ENCODE results near the gene ST13. TPM values are rescaled to one million over a fixed set of nuclear protein-coding genes. Genes with fewer than 3 reads are reported as not detected.
"Not testable (repeated sequence)": the region's sequence is repeated elsewhere in the genome, so short reads cannot be mapped to it uniquely, and the experiment has no call there.

Gene ST13
- total and polyA plus RNA-seq, 9 donors: 243 to 1,503 (median 650) TPM

GRCh38 chr22:40791241-40791640 is 65.2 kb downstream of the ST13 start:
- no peak overlapping the region for H3K27ac ChIP-seq
- no peak overlapping the region for H3K4me3 ChIP-seq
- H3K9me3 ChIP-seq: no peaks in the 10 kb centered on the region
- H3K36me3 ChIP-seq: no peaks in the 10 kb centered on the region
- DNase-seq: no peak
- peaks cover 3% of the 10 kb centered on the region for H3K4me1 ChIP-seq (ENCODE audit: insufficient read depth)
- intact Hi-C loops (cut with DNase I): no loop called here
- no peak for TF ChIP-seq EP300 (IDR thresholded peaks at IDR 0.05)
- no peak for TF ChIP-seq POLR2A (IDR thresholded peaks at IDR 0.05)
- TF ChIP-seq CTCF (IDR thresholded peaks at IDR 0.05): no peak
- no peaks in the 10 kb centered on the region for H3K27me3 ChIP-seq

GRCh38 chr22:40789131-40789530 is 67.3 kb downstream of the ST13 start:
- intact Hi-C loops (cut with DNase I): no loop called here
- Histone ChIP-seq H3K27me3 (no peaks in the 10 kb centered on the region), H3K36me3 (no peaks in the 10 kb centered on the region), H3K27ac (no peak overlapping the region), H3K9me3 (no peaks in the 10 kb centered on the region), H3K4me3 (no peak overlapping the region), H3K4me1 (ENCODE audit: insufficient read depth) (peaks cover 3% of the 10 kb centered on the region)
- no peak for TF ChIP-seq EP300 (IDR thresholded peaks at IDR 0.05)
- no peak for TF ChIP-seq POLR2A (IDR thresholded peaks at IDR 0.05)
- no peak for TF ChIP-seq CTCF (IDR thresholded peaks at IDR 0.05)
- 94 to 98% (median 98%) methylated on average over 12 to 22 of the region's 22 CpGs for WGBS, 3 donors
- DNase-seq: no peak

- Histone ChIP-seq H3K4me1 (ENCODE audit: insufficient read depth) (peaks cover 4% of the 10 kb centered on the region), H3K36me3 (no peaks in the 10 kb centered on the region), H3K27ac (peak overlapping the region in 1 of 2 donors; percentile 82), H3K9me3 (no peaks in the 10 kb centered on the region), H3K4me3 (no peak overlapping the region), H3K27me3 (no peaks in the 10 kb centered on the region)
- no peak for DNase-seq
- 7 to 24% (median 17%) methylated on average over 3 of the region's 3 CpGs for WGBS, 3 donors
- no peak for TF ChIP-seq CTCF (IDR thresholded peaks at IDR 0.05)
- TF ChIP-seq POLR2A (IDR thresholded peaks at IDR 0.05): no peak
- no peak for TF ChIP-seq EP300 (IDR thresholded peaks at IDR 0.05)
- intact Hi-C loops (cut with DNase I): no loop called here
Measured at GRCh38 chr22:40782521-40782920, 73.9 kb downstream of the ST13 start.

GRCh38 chr22:40781749-40782148 is 74.7 kb downstream of the ST13 start:
- 20 to 23% (median 22%) methylated on average over 14 of the region's 14 CpGs for WGBS, 3 donors
- H3K36me3 ChIP-seq; H3K9me3 ChIP-seq; H3K27me3 ChIP-seq; intact Hi-C loops (cut with DNase I); H3K4me3 ChIP-seq; H3K4me1 ChIP-seq (ENCODE audit: insufficient read depth): not testable (repeated sequence)
- H3K27ac ChIP-seq: peak overlapping the region; percentile 41 to 82
- DNase-seq: peak in 4 of 5 donors; percentile 48 to 75 (median 57)

Small RNAs within 50 kb of the gene (microRNA-seq; reads per million reads assigned to microRNA genes)
- 0.16 to 1.1 (median 0.71) reads per million in 3 donors for gene MIR4766

Small RNAs within 50 kb of the gene (small RNA-seq; reads per million reads assigned to genes)
- not detected for gene JTBP1
- gene MIR4766: not detected

Other genes starting within 250 kb of the ST13 start
- gene MRTFA, start 219.9 kb downstream of the ST13 start, total RNA-seq: 10 to 100 TPM; 41.6 to 59.7 (median 55.0) TPM
- gene MRTFA, start 219.9 kb downstream of the ST13 start, polyA plus RNA-seq: 10 to 100 TPM; 15.4 to 29.8 TPM
- 1 to 10 TPM; 1.4 to 5.3 (median 2.3) TPM for gene MCHR1, start 177.2 kb downstream of the ST13 start, total RNA-seq
- 10 to 100 TPM in 1 of 2 donors, 1 to 10 TPM in 1; 5.3 to 18.1 TPM for gene MCHR1, start 177.2 kb downstream of the ST13 start, polyA plus RNA-seq
- gene SLC25A17, start 37.3 kb downstream of the ST13 start, total RNA-seq: 10 to 100 TPM; 23.4 to 44.1 (median 31.6) TPM
- 10 to 100 TPM; 51.8 to 61.4 TPM for gene SLC25A17, start 37.3 kb downstream of the ST13 start, polyA plus RNA-seq
- 10 to 100 TPM; 12.4 to 28.8 (median 21.3) TPM for gene XPNPEP3, start 509 bp upstream of the ST13 start, total RNA-seq
- 10 to 100 TPM in 1 of 2 donors, 1 to 10 TPM in 1; 7.4 to 12.9 TPM for gene XPNPEP3, start 509 bp upstream of the ST13 start, polyA plus RNA-seq
- not detected for gene DNAJB7, start 5.5 kb upstream of the ST13 start, total RNA-seq
- not detected for gene DNAJB7, start 5.5 kb upstream of the ST13 start, polyA plus RNA-seq
- 10 to 100 TPM; 22.3 to 45.1 (median 38.7) TPM for gene RBX1, start 94.7 kb upstream of the ST13 start, total RNA-seq
- 10 to 100 TPM; 34.4 to 42.8 TPM for gene RBX1, start 94.7 kb upstream of the ST13 start, polyA plus RNA-seq
- 10 to 100 TPM; 51.4 to 86.2 (median 71.9) TPM for gene EP300, start 236.0 kb upstream of the ST13 start, total RNA-seq
- 10 to 100 TPM; 23.6 to 57.9 TPM for gene EP300, start 236.0 kb upstream of the ST13 start, polyA plus RNA-seq

Measured in ovary (tissue), 9 donors.